Osteocyte (in vitro differentiated cells): ENCODE data around the gene GOLGA2. TPM values are rescaled to one million over a fixed set of nuclear protein-coding genes. Genes with fewer than 3 reads are reported as not detected.

Experiments
- DNase-seq: peaks from one replicate; pipeline ENCODE4 v3.0.0; 2021; ENCODE audit warnings: mixed read lengths; ENCODE audit not compliant: unreplicated experiment; ENCODE audit errors: extremely low spot score
- H3K27ac Mint-ChIP-seq: one replicate; pipeline ENCODE4 v1.8.0; 2021; ENCODE audit warnings: mild to moderate bottlenecking, mixed read lengths; ENCODE audit not compliant: unreplicated experiment
- H3K27me3 Mint-ChIP-seq: one replicate; pipeline ENCODE4 v1.8.0; 2021; ENCODE audit warnings: mixed read lengths; ENCODE audit not compliant: unreplicated experiment
- H3K36me3 Mint-ChIP-seq: one replicate; pipeline ENCODE4 v1.8.0; 2021; ENCODE audit warnings: mixed read lengths; ENCODE audit not compliant: unreplicated experiment
- H3K4me1 Mint-ChIP-seq: one replicate; pipeline ENCODE4 v1.8.0; 2021; ENCODE audit warnings: mixed read lengths; ENCODE audit not compliant: unreplicated experiment
- H3K4me3 Mint-ChIP-seq: one replicate; pipeline ENCODE4 v1.8.0; 2021; ENCODE audit warnings: mild to moderate bottlenecking, moderate library complexity, mixed read lengths; ENCODE audit not compliant: unreplicated experiment
- H3K9me3 Mint-ChIP-seq: one replicate; pipeline ENCODE4 v1.8.0; 2021; ENCODE audit warnings: mixed read lengths; ENCODE audit not compliant: unreplicated experiment
- CTCF ChIP-seq: fragments of 200-600 bp; sonication (generic); IDR thresholded peaks from 2 replicates; pipeline ENCODE4 v1.5.0; 2021; ENCODE audit warnings: antibody characterized with exemption, mild to moderate bottlenecking, moderate library complexity
- total RNA-seq: library from RNA; stranded (reverse); gene quantifications from 2 replicates; pipeline ENCODE4 v1.2.1, GENCODE V29; 2021

The GOLGA2 gene
- total RNA-seq, 1 donor from 2014 or later: 184 TPM

DNA sequence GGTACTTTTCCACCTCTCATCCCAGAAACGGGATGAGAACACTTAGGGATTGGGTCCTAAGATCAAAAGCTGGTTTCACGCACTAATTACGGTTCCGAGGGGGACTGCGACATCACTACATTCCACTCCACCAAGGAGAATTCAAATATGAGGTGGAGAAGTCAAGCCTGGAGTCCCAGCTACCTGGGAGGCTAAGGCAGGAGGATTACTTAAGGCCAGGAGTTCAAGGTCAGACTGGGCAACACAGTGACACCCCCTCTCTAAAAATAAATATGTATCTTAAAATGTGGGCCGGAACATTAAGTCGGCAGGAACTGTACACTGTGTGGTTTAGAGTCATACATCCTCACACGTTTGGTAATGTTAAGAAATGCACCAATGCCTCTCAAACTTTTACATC lies 1.6 kb downstream of the GOLGA2 start:
- Mint-ChIP-seq H3K4me3 (peak overlapping the region; percentile 97), H3K27ac (peak overlapping the region; percentile 95), H3K4me1 (peaks cover 36% of the 10 kb centered on the region), H3K27me3 (no peaks in the 10 kb centered on the region), H3K36me3 (peaks cover 21% of the 10 kb centered on the region), H3K9me3 (no peaks in the 10 kb centered on the region)
- no peak for DNase-seq
- TF ChIP-seq CTCF: no peak

DNA sequence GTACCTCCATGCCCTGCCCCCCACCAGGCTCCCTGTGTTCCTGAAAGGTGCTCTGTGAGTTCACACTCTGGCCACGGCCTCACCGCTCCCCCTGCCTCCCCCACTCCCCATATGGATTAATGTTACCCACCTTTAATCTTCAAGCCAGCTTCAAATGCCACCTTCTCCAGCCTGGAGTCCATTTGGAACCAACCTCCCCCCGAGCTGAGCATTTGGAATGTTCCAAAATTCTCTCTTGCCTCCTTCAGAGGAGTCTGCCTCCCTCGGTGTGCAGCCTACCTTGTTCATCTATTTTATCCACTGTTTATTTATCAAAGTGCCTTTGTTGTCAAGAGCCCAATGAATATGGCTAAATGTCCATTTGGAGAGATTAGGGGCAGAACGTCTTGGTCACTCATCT lies 4.3 kb downstream of the GOLGA2 start:
- H3K36me3 Mint-ChIP-seq: peaks cover 35% of the 10 kb centered on the region
- no peak for TF ChIP-seq CTCF
- no peak overlapping the region for H3K4me3 Mint-ChIP-seq
- no peaks in the 10 kb centered on the region for H3K27me3 Mint-ChIP-seq
- peak overlapping the region; percentile 54 for H3K27ac Mint-ChIP-seq
- DNase-seq: no peak
- H3K4me1 Mint-ChIP-seq: peaks cover 24% of the 10 kb centered on the region
- H3K9me3 Mint-ChIP-seq: no peaks in the 10 kb centered on the region

DNA sequence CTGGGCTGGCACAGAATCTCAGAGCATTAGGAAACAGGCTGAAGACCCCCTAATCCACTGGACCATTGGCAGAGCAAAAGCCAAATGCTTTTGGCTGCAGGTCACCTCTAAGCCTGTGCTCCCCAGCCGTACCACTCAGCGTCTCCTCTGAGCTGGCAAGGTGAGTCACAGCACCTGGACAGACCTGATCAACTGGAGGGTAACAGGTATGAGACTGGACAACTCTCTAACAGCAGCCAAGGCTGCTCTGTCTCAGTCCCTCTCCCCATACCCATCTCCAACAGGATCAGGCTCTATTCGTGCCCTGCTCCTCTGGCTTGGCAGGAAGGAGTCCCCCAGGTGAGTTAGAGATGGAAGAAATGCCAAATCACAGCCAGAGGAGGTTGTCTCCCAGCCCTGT lies 4.7 kb downstream of the GOLGA2 start:
- Mint-ChIP-seq H3K9me3 (no peaks in the 10 kb centered on the region), H3K27me3 (no peaks in the 10 kb centered on the region), H3K4me1 (peaks cover 20% of the 10 kb centered on the region), H3K27ac (no peak overlapping the region), H3K4me3 (no peak overlapping the region), H3K36me3 (peaks cover 39% of the 10 kb centered on the region)
- no peak for TF ChIP-seq CTCF
- DNase-seq: no peak

GRCh38 chr9:128266868-128267590 lies 8.8 kb downstream of the GOLGA2 start:
- TF ChIP-seq CTCF: no peak
- H3K27ac Mint-ChIP-seq: no peak overlapping the region
- no peaks in the 10 kb centered on the region for H3K27me3 Mint-ChIP-seq
- H3K4me3 Mint-ChIP-seq: no peak overlapping the region
- peaks cover 50% of the 10 kb centered on the region for H3K36me3 Mint-ChIP-seq
- peaks cover 2% of the 10 kb centered on the region for H3K4me1 Mint-ChIP-seq
- H3K9me3 Mint-ChIP-seq: no peaks in the 10 kb centered on the region
- DNase-seq: no peak

DNA sequence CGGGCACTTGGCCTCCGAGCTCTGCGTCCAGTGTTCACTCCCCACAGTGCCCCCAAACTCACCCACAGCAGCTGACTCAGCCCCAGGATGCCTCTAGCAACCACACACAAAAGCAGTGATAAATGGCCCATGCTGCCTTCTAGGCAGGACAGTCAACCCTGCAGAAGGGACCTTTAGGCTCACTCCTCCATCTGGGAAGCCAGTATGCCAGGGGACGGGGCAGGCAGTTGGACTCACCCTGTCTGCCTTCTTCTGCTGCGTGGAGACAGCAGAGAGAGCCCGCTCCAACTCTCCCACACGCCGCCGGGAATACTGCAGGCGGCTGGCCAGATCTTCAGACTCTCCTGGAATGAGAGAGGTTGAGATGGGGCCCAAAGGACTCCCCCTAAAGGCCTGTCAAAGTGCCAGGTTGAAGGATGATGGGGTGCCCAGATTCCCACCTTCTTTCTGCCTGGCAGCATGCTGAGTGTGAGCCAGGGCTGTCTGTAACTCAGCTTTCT lies 10.4 kb downstream of the GOLGA2 start:
- no peak overlapping the region for H3K27ac Mint-ChIP-seq
- H3K4me1 Mint-ChIP-seq: peaks cover 2% of the 10 kb centered on the region
- H3K36me3 Mint-ChIP-seq: peaks cover 55% of the 10 kb centered on the region
- no peak overlapping the region for H3K4me3 Mint-ChIP-seq
- TF ChIP-seq CTCF: no peak
- H3K27me3 Mint-ChIP-seq: no peaks in the 10 kb centered on the region
- H3K9me3 Mint-ChIP-seq: no peaks in the 10 kb centered on the region
- DNase-seq: no peak
